Measurements from ENCODE around the gene SNRPF.

The SNRPF gene

DNA sequence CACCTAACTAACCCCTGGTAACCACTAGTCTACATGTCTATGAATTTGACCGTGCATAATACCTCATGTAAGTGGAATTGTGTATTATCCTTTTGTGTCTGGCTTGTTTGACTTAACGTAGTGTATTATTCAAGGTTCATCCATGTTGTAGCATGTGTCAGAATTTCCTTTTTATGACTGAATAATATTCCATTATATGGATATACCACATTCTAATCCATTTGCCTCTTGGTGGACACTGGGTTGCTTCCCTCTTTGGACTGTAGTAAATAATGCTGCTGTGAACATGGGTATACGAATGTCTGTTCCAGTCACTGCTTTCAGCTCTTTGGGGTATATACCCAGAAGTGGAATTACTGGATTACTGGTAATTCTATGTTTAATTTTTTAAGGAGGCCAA, 3.3 kb downstream of the SNRPF start:
- no peak overlapping the region for H3K27ac ChIP-seq (replicated peaks)
- TF ChIP-seq SPI1 (IDR thresholded peaks at IDR 0.05; ENCODE audit: borderline replicate concordance, low read depth) (no peak), POLR2AphosphoS5 (IDR thresholded peaks at IDR 0.05; ENCODE audit: low read depth) (no peak), GABPA (IDR thresholded peaks at IDR 0.05; ENCODE audit: low read depth) (no peak)
- TF ChIP-seq, protein P1, sequence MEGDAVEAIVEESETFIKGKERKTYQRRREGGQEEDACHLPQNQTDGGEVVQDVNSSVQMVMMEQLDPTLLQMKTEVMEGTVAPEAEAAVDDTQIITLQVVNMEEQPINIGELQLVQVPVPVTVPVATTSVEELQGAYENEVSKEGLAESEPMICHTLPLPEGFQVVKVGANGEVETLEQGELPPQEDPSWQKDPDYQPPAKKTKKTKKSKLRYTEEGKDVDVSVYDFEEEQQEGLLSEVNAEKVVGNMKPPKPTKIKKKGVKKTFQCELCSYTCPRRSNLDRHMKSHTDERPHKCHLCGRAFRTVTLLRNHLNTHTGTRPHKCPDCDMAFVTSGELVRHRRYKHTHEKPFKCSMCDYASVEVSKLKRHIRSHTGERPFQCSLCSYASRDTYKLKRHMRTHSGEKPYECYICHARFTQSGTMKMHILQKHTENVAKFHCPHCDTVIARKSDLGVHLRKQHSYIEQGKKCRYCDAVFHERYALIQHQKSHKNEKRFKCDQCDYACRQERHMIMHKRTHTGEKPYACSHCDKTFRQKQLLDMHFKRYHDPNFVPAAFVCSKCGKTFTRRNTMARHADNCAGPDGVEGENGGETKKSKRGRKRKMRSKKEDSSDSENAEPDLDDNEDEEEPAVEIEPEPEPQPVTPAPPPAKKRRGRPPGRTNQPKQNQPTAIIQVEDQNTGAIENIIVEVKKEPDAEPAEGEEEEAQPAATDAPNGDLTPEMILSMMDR (IDR thresholded peaks at IDR 0.05; ENCODE audit: insufficient read depth, low read length), result no peak
- TF ChIP-seq, protein P2, sequence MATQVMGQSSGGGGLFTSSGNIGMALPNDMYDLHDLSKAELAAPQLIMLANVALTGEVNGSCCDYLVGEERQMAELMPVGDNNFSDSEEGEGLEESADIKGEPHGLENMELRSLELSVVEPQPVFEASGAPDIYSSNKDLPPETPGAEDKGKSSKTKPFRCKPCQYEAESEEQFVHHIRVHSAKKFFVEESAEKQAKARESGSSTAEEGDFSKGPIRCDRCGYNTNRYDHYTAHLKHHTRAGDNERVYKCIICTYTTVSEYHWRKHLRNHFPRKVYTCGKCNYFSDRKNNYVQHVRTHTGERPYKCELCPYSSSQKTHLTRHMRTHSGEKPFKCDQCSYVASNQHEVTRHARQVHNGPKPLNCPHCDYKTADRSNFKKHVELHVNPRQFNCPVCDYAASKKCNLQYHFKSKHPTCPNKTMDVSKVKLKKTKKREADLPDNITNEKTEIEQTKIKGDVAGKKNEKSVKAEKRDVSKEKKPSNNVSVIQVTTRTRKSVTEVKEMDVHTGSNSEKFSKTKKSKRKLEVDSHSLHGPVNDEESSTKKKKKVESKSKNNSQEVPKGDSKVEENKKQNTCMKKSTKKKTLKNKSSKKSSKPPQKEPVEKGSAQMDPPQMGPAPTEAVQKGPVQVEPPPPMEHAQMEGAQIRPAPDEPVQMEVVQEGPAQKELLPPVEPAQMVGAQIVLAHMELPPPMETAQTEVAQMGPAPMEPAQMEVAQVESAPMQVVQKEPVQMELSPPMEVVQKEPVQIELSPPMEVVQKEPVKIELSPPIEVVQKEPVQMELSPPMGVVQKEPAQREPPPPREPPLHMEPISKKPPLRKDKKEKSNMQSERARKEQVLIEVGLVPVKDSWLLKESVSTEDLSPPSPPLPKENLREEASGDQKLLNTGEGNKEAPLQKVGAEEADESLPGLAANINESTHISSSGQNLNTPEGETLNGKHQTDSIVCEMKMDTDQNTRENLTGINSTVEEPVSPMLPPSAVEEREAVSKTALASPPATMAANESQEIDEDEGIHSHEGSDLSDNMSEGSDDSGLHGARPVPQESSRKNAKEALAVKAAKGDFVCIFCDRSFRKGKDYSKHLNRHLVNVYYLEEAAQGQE (IDR thresholded peaks at IDR 0.05; ENCODE audit: insufficient replicate concordance, low read depth), result no peak
- no peaks in the 10 kb centered on the region for H3K27me3 ChIP-seq (ENCODE audit: insufficient read depth, poor library complexity, severe bottlenecking)
- DNase-seq (ENCODE audit: low read depth in 1 of 2, low spot score in 1 of 2), result no peak
- no peak overlapping the region for H3K4me3 ChIP-seq (replicated peaks; ENCODE audit: insufficient read depth, low read length)

DNA sequence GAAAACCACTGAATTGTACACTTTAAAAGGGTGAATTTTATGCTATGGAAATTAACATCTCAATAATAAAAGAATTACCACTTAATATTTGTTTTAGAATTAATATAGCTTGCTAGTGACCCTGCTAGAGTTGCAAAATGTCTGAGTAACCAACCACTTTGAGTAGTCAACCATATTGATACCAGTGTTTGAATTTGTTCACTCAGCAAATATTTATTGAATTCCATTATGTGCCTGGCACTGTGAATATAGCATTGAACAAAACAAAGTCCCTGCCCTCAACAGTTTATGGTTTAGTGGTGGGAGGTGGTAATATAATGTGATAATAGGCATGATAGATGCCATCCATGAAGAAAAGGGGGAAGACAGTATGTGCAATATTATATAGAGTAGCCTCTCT, 4.6 kb downstream of the SNRPF start:
- no peak for DNase-seq (ENCODE audit: low read depth in 1 of 2, low spot score in 1 of 2)
- TF ChIP-seq, protein P2 (IDR thresholded peaks at IDR 0.05; ENCODE audit: insufficient replicate concordance, low read depth), result no peak
- no peak for TF ChIP-seq POLR2AphosphoS5 (IDR thresholded peaks at IDR 0.05; ENCODE audit: low read depth)
- TF ChIP-seq, protein P1 (IDR thresholded peaks at IDR 0.05; ENCODE audit: insufficient read depth, low read length), result no peak
- TF ChIP-seq SPI1 (IDR thresholded peaks at IDR 0.05; ENCODE audit: borderline replicate concordance, low read depth), result no peak
- TF ChIP-seq GABPA (IDR thresholded peaks at IDR 0.05; ENCODE audit: low read depth), result no peak
- no peak overlapping the region for H3K27ac ChIP-seq (replicated peaks)

DNA sequence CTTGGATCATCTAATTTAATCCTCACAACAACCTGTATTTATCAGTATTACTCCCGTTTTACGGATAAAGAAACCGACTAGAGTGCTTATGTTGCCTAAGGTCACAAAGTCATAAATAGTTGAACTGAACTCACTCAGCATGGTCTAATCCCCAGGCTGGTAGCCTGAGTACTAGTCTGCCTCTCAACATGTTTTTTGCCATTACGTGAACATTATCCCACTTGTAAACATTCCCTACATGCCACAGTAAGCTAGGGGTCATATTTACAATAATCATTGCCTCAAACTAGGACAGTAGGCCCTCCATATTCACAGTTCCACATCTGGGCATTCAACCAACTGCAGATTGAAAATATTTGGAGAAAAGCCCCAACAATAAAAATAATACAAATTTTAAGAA, 12.1 kb downstream of the SNRPF start:
- H3K4me3 ChIP-seq (replicated peaks; ENCODE audit: insufficient read depth, low read length), result no peak overlapping the region

More for the DNA sequence above, 4.6 kb downstream of the SNRPF start:
- Histone ChIP-seq H3K4me3 (replicated peaks; ENCODE audit: insufficient read depth, low read length) (no peak overlapping the region), H3K27me3 (ENCODE audit: insufficient read depth, poor library complexity, severe bottlenecking) (no peaks in the 10 kb centered on the region)

More for the DNA sequence above, 12.1 kb downstream of the SNRPF start:
- Histone ChIP-seq H3K27ac (replicated peaks) (no peak overlapping the region), H3K27me3 (ENCODE audit: insufficient read depth, poor library complexity, severe bottlenecking) (no peaks in the 10 kb centered on the region)
- TF ChIP-seq GABPA (IDR thresholded peaks at IDR 0.05; ENCODE audit: low read depth), result no peak
- TF ChIP-seq SPI1 (IDR thresholded peaks at IDR 0.05; ENCODE audit: borderline replicate concordance, low read depth), result no peak
- no peak for TF ChIP-seq POLR2AphosphoS5 (IDR thresholded peaks at IDR 0.05; ENCODE audit: low read depth)
- TF ChIP-seq, protein P1 (IDR thresholded peaks at IDR 0.05; ENCODE audit: insufficient read depth, low read length), result no peak
- TF ChIP-seq, protein P2 (IDR thresholded peaks at IDR 0.05; ENCODE audit: insufficient replicate concordance, low read depth), result no peak
- DNase-seq (ENCODE audit: low read depth in 1 of 2, low spot score in 1 of 2), result no peak

Data from HL-60 (cell line).